ENCODE measurements around the gene EYA4. TPM values are rescaled to one million over a fixed set of nuclear protein-coding genes. Genes with fewer than 3 reads are reported as not detected.
"Not testable (repeated sequence)": the region's sequence is repeated elsewhere in the genome, so short reads cannot be mapped to it uniquely, and the experiment has no call there.

The EYA4 gene
- total and polyA plus RNA-seq, 4 donors, result 0.60 to 2.3 (median 1.5) TPM

DNA sequence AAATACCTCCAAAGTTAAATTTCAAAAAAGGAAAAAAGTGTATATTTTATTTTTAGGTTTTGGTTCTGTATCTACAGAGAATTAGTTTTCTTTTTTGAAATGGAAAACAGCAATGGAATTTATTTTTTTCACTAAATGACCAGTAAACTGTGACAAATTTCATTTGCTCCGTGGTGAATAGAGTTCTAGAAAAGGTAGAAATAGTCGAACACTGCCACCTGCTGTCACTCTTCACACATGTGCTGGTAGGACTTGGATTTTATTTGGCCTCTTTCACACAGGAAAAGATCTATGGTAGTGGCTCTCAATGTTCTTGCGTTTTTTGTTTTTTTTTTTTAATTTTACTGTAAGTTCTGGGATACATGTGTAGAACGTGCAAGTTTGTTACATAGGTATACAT lies 312.5 kb downstream of the EYA4 start:
- H3K9me3 ChIP-seq (ENCODE audit: control insufficient read depth, insufficient read depth, low read length), result peaks cover 1% of the 10 kb centered on the region
- no peaks in the 10 kb centered on the region for H3K27me3 ChIP-seq (ENCODE audit: control insufficient read depth, insufficient read depth, low read length)
- H3K4me3 ChIP-seq (ENCODE audit: low read depth, low read length), result no peak overlapping the region
- H3K27ac ChIP-seq (ENCODE audit: low read depth, low read length), result no peak overlapping the region
- 20% methylated on average over 1 of the region's 4 CpGs for WGBS (ENCODE audit: insufficient coverage)
- peak in 4 of 6 donors; percentile 44 to 87 (median 70) for DNase-seq (ENCODE audit: low read depth in 4 of 6, low spot score in 6 of 6)
- no peaks in the 10 kb centered on the region for H3K4me1 ChIP-seq (ENCODE audit: control insufficient read depth, insufficient read depth, low read length)
- no peaks in the 10 kb centered on the region for H3K36me3 ChIP-seq (ENCODE audit: control insufficient read depth, insufficient read depth, low read length)

DNA sequence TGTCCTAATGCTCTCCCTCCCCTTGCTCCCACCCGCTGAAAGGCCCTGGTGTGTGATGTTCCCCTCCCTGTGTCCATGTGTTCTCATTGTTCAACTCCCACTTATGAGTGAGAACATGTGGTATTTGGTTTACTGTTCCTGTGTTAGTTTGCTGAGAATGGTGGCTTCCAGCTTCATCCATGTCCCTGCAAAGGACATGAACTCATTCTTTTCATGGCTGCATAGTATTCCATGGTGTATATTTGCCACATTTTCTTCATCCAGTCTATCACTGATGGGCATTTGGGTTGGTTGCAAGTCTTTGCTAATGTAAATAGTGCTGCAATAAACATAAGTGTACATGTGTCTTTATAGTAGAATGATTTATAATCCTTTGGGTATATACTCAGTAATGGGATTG lies 313.0 kb downstream of the EYA4 start:
- not testable (repeated sequence) for H3K27ac ChIP-seq (ENCODE audit: low read depth, low read length); H3K4me1 ChIP-seq (ENCODE audit: control insufficient read depth, insufficient read depth, low read length)
- WGBS (ENCODE audit: insufficient coverage), result no CpG with 5 or more reads among the region's 1 CpG

GRCh38 chr6:133555685-133556084 lies 314.5 kb downstream of the EYA4 start:
- H3K9me3 ChIP-seq (ENCODE audit: control insufficient read depth, insufficient read depth, low read length), result peaks cover 5% of the 10 kb centered on the region
- H3K36me3 ChIP-seq (ENCODE audit: control insufficient read depth, insufficient read depth, low read length), result no peaks in the 10 kb centered on the region
- WGBS (ENCODE audit: insufficient coverage), result no CpG with 5 or more reads among the region's 2 CpGs
- peak in 3 of 6 donors; percentile 17 to 68 (median 44) for DNase-seq (ENCODE audit: low read depth in 4 of 6, low spot score in 6 of 6)
- no peaks in the 10 kb centered on the region for H3K27me3 ChIP-seq (ENCODE audit: control insufficient read depth, insufficient read depth, low read length)
- H3K4me1 ChIP-seq (ENCODE audit: control insufficient read depth, insufficient read depth, low read length), result no peaks in the 10 kb centered on the region
- no peak overlapping the region for H3K27ac ChIP-seq (ENCODE audit: low read depth, low read length)
- no peak overlapping the region for H3K4me3 ChIP-seq (ENCODE audit: low read depth, low read length)

More for the DNA sequence above, 313.0 kb downstream of the EYA4 start:
- H3K36me3 ChIP-seq (ENCODE audit: control insufficient read depth, insufficient read depth, low read length); H3K9me3 ChIP-seq (ENCODE audit: control insufficient read depth, insufficient read depth, low read length); H3K4me3 ChIP-seq (ENCODE audit: low read depth, low read length); H3K27me3 ChIP-seq (ENCODE audit: control insufficient read depth, insufficient read depth, low read length); DNase-seq (ENCODE audit: low read depth in 4 of 6, low spot score in 6 of 6): not testable (repeated sequence)

- WGBS (ENCODE audit: insufficient coverage), result 100% methylated on average over 2 of the region's 2 CpGs
- no peaks in the 10 kb centered on the region for H3K4me1 ChIP-seq (ENCODE audit: control insufficient read depth, insufficient read depth, low read length)
- no peak for DNase-seq (ENCODE audit: low read depth in 4 of 6, low spot score in 6 of 6)
- no peak overlapping the region for H3K27ac ChIP-seq (ENCODE audit: low read depth, low read length)
- H3K4me3 ChIP-seq (ENCODE audit: low read depth, low read length), result no peak overlapping the region
- H3K36me3 ChIP-seq (ENCODE audit: control insufficient read depth, insufficient read depth, low read length), result no peaks in the 10 kb centered on the region
- H3K9me3 ChIP-seq (ENCODE audit: control insufficient read depth, insufficient read depth, low read length), result peaks cover 5% of the 10 kb centered on the region
- no peaks in the 10 kb centered on the region for H3K27me3 ChIP-seq (ENCODE audit: control insufficient read depth, insufficient read depth, low read length)
Measured at GRCh38 chr6:133559926-133560325, 318.8 kb downstream of the EYA4 start.

DNA sequence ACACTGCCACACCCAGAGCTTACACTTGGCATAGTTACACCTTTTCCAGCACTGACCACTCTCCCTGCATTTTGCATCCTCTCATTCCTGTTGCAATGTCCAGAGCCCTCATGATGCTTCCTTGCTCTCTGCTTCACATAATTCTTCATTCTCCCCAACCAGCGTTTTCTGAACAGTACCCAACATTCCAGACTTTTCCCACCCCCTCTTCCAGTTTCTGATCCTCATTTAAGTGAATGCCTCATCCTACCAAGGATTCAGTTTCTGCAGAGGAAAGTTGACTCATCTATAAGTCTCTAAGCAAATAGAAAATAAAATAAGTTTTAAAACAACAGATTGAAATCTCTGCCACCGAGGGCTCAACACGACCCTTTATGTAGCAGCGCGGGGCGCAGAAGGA lies 326.5 kb downstream of the EYA4 start:
- DNase-seq (ENCODE audit: low read depth in 4 of 6, low spot score in 6 of 6), result no peak
- H3K4me1 ChIP-seq (ENCODE audit: control insufficient read depth, insufficient read depth, low read length), result no peaks in the 10 kb centered on the region
- H3K36me3 ChIP-seq (ENCODE audit: control insufficient read depth, insufficient read depth, low read length), result no peaks in the 10 kb centered on the region
- no peak overlapping the region for H3K27ac ChIP-seq (ENCODE audit: low read depth, low read length)
- WGBS (ENCODE audit: insufficient coverage), result 89% methylated on average over 6 of the region's 6 CpGs
- H3K4me3 ChIP-seq (ENCODE audit: low read depth, low read length), result no peak overlapping the region
- no peaks in the 10 kb centered on the region for H3K9me3 ChIP-seq (ENCODE audit: control insufficient read depth, insufficient read depth, low read length)
- no peaks in the 10 kb centered on the region for H3K27me3 ChIP-seq (ENCODE audit: control insufficient read depth, insufficient read depth, low read length)

- no peaks in the 10 kb centered on the region for H3K27me3 ChIP-seq (ENCODE audit: control insufficient read depth, insufficient read depth, low read length)
- peak; percentile 35 to 88 (median 54) for DNase-seq (ENCODE audit: low read depth in 4 of 6, low spot score in 6 of 6)
- no peak overlapping the region for H3K27ac ChIP-seq (ENCODE audit: low read depth, low read length)
- H3K4me1 ChIP-seq (ENCODE audit: control insufficient read depth, insufficient read depth, low read length), result no peaks in the 10 kb centered on the region
- peak overlapping the region; percentile 49 for H3K4me3 ChIP-seq (ENCODE audit: low read depth, low read length)
- no peaks in the 10 kb centered on the region for H3K9me3 ChIP-seq (ENCODE audit: control insufficient read depth, insufficient read depth, low read length)
- H3K36me3 ChIP-seq (ENCODE audit: control insufficient read depth, insufficient read depth, low read length), result no peaks in the 10 kb centered on the region
- 11% methylated on average over 4 of the region's 18 CpGs for WGBS (ENCODE audit: insufficient coverage)
Measured at GRCh38 chr6:133568970-133569889, 328.1 kb downstream of the EYA4 start.

DNA sequence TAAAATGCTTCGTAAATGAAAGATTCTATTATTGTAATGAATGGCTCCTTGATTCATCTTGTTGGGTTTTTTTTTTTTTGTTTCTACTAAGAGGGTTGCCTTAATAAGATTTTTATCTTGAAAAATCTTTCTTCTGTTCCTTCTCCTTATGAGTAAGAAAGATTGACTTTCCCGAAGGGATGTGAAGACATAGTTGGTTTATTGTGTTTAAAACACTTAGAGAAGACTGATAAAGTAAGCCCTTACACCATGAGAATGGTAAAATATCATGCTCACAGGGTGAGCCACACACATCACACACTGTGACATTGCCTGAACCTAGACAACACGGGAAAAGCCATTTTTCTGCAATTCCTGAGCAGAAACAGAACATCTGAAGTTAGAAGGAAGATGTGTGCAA lies 330.5 kb downstream of the EYA4 start:
- no peak overlapping the region for H3K4me3 ChIP-seq (ENCODE audit: low read depth, low read length)
- no peaks in the 10 kb centered on the region for H3K36me3 ChIP-seq (ENCODE audit: control insufficient read depth, insufficient read depth, low read length)
- H3K27me3 ChIP-seq (ENCODE audit: control insufficient read depth, insufficient read depth, low read length), result no peaks in the 10 kb centered on the region
- H3K27ac ChIP-seq (ENCODE audit: low read depth, low read length), result no peak overlapping the region
- no peak for DNase-seq (ENCODE audit: low read depth in 4 of 6, low spot score in 6 of 6)
- no peaks in the 10 kb centered on the region for H3K4me1 ChIP-seq (ENCODE audit: control insufficient read depth, insufficient read depth, low read length)
- no CpG with 5 or more reads among the region's 3 CpGs for WGBS (ENCODE audit: insufficient coverage)
- H3K9me3 ChIP-seq (ENCODE audit: control insufficient read depth, insufficient read depth, low read length), result no peaks in the 10 kb centered on the region

GRCh38 chr6:133577851-133578250 lies 336.7 kb downstream of the EYA4 start:
- Histone ChIP-seq H3K27me3 (ENCODE audit: control insufficient read depth, insufficient read depth, low read length) (no peaks in the 10 kb centered on the region), H3K36me3 (ENCODE audit: control insufficient read depth, insufficient read depth, low read length) (no peaks in the 10 kb centered on the region), H3K4me1 (ENCODE audit: control insufficient read depth, insufficient read depth, low read length) (no peaks in the 10 kb centered on the region), H3K4me3 (ENCODE audit: low read depth, low read length) (no peak overlapping the region), H3K9me3 (ENCODE audit: control insufficient read depth, insufficient read depth, low read length) (no peaks in the 10 kb centered on the region), H3K27ac (ENCODE audit: low read depth, low read length) (no peak overlapping the region)
- no peak for DNase-seq (ENCODE audit: low read depth in 4 of 6, low spot score in 6 of 6)
- WGBS (ENCODE audit: insufficient coverage), result no CpG with 5 or more reads among the region's 1 CpG

All from spinal cord (tissue), 10 donors.